ENCODE data around the gene PGA3.

DNA sequence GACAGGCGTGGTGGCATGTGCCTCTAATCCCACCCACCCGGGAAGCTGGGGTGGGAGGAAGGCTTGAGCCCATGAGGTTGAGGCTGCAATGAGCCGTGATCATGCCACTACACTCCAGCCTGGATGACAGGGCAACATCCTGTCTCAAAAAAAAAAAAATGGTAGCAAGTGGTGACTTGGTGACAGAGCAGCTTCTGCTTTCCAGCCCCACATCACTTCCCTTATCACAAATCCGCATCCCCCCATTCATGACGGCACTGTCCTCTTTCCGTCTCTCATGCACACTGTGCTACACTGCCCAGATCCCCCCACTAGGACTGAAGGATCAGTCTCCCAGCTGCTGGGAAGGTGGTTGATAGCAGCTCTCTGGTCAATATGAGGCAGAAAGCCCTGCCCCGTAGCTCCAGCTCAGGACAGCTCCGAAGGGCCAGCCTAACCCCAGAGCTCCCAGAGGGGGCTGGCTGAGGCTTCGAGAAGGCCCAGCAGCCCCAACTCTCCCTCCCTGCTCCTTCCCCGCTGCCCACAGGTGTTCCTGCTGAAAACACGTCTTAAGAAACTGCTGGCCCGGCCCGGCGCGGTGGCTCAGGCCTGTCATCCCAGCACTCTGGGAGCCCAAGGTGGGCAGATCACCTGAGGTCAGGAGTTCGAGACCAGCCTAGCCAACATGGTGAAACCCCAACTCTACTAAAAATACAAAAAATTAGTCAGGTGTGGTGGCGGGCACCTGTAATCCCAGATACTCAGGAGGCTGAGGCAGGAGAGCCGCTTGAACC is 53.6 kb downstream of the PGA3 start:
- TF ChIP-seq, protein P1, sequence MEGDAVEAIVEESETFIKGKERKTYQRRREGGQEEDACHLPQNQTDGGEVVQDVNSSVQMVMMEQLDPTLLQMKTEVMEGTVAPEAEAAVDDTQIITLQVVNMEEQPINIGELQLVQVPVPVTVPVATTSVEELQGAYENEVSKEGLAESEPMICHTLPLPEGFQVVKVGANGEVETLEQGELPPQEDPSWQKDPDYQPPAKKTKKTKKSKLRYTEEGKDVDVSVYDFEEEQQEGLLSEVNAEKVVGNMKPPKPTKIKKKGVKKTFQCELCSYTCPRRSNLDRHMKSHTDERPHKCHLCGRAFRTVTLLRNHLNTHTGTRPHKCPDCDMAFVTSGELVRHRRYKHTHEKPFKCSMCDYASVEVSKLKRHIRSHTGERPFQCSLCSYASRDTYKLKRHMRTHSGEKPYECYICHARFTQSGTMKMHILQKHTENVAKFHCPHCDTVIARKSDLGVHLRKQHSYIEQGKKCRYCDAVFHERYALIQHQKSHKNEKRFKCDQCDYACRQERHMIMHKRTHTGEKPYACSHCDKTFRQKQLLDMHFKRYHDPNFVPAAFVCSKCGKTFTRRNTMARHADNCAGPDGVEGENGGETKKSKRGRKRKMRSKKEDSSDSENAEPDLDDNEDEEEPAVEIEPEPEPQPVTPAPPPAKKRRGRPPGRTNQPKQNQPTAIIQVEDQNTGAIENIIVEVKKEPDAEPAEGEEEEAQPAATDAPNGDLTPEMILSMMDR (IDR thresholded peaks at IDR 0.05): no peak
- no peak for TF ChIP-seq POLR2A (IDR thresholded peaks at IDR 0.05)

Data from prostate gland (tissue), 2 donors.